ENCODE results near the gene RASSF7. TPM values are rescaled to one million over a fixed set of nuclear protein-coding genes. Genes with fewer than 3 reads are reported as not detected.

The RASSF7 gene, protein sequence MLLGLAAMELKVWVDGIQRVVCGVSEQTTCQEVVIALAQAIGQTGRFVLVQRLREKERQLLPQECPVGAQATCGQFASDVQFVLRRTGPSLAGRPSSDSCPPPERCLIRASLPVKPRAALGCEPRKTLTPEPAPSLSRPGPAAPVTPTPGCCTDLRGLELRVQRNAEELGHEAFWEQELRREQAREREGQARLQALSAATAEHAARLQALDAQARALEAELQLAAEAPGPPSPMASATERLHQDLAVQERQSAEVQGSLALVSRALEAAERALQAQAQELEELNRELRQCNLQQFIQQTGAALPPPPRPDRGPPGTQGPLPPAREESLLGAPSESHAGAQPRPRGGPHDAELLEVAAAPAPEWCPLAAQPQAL
- 17.3 and 25.1 TPM in 2 replicates for polyA plus RNA-seq (2011; rRNA removed)
- polyA minus RNA-seq (2011; rRNA and poly(A)+ RNA removed) = 4.0 and 6.5 TPM in 2 replicates

DNA sequence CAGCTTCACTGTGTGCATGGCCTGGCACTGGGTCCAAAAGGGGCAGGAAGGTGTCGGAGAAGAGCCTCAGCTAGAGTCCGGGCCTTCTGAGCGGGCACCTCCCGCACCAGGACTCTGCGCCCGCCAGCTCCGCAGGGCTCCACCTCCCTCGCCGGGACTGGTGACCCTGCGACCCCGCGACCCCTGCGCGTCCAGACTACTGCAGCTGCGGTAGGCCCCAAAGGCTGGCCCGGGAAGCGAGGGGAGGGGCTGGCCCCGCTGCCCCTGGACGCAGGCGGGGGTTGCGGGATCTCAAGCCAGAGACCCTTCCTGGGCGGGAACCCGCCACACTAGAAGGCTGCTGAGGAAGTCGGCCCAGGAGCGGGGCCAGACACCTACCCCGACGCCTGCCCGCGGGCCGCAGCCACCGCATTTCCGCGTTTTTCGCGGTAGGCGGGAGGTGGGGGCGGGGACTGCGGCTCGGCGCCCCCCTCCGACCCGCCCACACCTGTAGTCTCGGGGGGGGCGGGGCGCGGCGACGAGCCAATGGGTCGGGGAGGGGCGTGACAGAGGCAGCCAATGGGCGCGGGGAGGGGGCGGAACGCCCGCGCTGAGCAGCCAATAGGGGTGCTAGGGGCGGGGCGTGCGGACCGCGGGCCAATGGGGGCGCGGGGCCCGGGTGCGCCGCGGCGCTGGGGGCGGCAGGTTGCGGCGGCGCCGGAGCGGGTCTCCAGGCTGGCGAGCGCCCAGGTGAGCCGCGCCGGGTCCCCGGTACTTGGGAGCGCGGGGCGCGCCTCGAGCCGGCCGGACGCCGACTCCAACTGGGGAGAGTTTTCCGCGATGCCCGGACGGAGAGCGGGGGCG, at the start of gene RASSF7, which contains the start of gene LMNTD2:
RASSF7 (plus strand) TSS at position 666 of the 843 bp plus-strand sequence. CDS start 799 bp downstream, outside the sequence.
LMNTD2 (minus strand) TSS at position 434 of the 843 bp plus-strand sequence; CDS start at position 412, 22 bp downstream.
- DNase-seq (ENCODE audit: low read depth) = no peak
- ChIA-PET CTCF (interaction anchor here (1.3 kb wide), 1 partner anchor 163 kb away, joined by 5 read pairs; no protein-coding TSS in a partner anchor), POLR2A (no interaction called here)
- peak within 1 kb of the TSS; percentile 67 for H3K4me3 ChIP-seq (ENCODE audit: low read depth, low read length)
- H3K36me3 ChIP-seq (ENCODE audit: control insufficient read depth, insufficient read depth, low read length) = peaks cover 8% of the 10 kb centered on the region
- H3K27me3 ChIP-seq (ENCODE audit: control insufficient read depth, insufficient read depth, low read length) = peaks cover 13% of the 10 kb centered on the region
- TF ChIP-seq, protein P1, sequence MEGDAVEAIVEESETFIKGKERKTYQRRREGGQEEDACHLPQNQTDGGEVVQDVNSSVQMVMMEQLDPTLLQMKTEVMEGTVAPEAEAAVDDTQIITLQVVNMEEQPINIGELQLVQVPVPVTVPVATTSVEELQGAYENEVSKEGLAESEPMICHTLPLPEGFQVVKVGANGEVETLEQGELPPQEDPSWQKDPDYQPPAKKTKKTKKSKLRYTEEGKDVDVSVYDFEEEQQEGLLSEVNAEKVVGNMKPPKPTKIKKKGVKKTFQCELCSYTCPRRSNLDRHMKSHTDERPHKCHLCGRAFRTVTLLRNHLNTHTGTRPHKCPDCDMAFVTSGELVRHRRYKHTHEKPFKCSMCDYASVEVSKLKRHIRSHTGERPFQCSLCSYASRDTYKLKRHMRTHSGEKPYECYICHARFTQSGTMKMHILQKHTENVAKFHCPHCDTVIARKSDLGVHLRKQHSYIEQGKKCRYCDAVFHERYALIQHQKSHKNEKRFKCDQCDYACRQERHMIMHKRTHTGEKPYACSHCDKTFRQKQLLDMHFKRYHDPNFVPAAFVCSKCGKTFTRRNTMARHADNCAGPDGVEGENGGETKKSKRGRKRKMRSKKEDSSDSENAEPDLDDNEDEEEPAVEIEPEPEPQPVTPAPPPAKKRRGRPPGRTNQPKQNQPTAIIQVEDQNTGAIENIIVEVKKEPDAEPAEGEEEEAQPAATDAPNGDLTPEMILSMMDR (IDR thresholded peaks at IDR 0.05; ENCODE audit: insufficient read depth, low read depth, low read length) = no peak

DNA sequence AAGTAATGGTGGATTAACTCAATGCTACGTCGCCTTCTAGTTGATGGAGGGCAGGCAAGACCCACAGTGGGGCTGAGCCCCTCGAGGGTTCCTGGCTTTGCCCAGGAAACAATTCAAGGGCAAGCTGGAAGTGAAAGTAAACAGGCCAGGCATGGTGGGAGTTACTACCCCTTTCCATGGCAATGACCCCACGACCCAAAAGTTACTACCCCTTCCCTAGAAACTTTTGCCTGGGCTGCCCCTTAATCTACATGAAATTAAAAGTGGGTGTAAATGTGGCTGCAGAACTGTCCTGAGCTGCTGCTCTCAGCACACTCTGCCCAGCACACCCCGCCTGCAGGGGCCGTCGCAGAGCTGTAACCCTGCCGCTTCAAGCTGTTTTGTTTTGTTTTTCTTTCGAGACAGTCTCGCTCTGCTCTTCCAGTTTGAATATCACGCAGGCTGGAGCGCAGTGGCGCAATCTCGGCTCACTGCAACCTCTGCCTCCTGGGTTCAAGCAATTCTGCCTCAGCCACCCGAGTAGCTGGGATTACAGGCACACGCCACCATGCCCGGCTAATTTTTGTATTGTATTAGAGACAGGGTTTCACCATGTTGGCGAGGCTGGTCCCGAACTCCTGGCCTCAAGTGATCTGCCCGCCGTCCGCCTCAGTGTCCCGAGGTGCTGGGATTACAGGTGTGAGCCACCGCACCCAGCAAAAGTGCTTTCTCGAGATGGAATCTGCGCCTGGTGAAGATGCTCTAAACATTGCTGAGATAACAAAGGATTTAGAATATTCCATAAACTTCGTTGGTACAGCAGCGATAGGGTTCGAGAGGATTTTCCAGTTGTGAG, 47.8 kb upstream of the RASSF7 start:
- ChIA-PET CTCF (no interaction called here), POLR2A (no interaction called here)
- TF ChIP-seq, protein P1 (IDR thresholded peaks at IDR 0.05; ENCODE audit: insufficient read depth, low read depth, low read length) = no peak
- Histone ChIP-seq H3K36me3 (ENCODE audit: control insufficient read depth, insufficient read depth, low read length) (peaks cover 5% of the 10 kb centered on the region), H3K4me3 (ENCODE audit: low read depth, low read length) (no peak overlapping the region), H3K27me3 (ENCODE audit: control insufficient read depth, insufficient read depth, low read length) (no peaks in the 10 kb centered on the region)
- DNase-seq (ENCODE audit: low read depth) = no peak

DNA sequence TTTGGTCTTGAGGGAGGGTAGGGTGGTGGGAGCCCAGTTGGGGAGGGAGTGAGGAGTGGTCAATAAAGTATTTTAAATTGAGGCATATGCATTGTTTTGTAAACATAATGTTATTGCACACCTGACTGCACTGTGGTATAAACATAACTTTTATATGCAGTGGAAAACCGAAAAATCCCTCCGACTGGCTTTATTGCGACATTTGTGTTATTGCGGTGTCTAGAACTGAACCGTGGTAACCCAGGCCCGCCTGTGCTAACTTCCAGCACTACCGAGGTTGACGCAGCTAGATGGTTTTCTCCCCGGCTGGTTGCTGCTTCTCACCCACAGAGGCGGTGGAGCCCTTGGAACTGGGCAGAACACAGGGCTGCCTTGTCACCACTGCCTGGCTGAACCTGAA, 46.2 kb upstream of the RASSF7 start:
- no peak for DNase-seq (ENCODE audit: low read depth)
- POLR2A ChIA-PET = no interaction called here
- no peak overlapping the region for H3K4me3 ChIP-seq (ENCODE audit: low read depth, low read length)
- TF ChIP-seq, protein P1 (IDR thresholded peaks at IDR 0.05; ENCODE audit: insufficient read depth, low read depth, low read length) = no peak
- H3K36me3 ChIP-seq (ENCODE audit: control insufficient read depth, insufficient read depth, low read length) = peaks cover 5% of the 10 kb centered on the region
- CTCF ChIA-PET = no interaction called here
- no peaks in the 10 kb centered on the region for H3K27me3 ChIP-seq (ENCODE audit: control insufficient read depth, insufficient read depth, low read length)

DNA sequence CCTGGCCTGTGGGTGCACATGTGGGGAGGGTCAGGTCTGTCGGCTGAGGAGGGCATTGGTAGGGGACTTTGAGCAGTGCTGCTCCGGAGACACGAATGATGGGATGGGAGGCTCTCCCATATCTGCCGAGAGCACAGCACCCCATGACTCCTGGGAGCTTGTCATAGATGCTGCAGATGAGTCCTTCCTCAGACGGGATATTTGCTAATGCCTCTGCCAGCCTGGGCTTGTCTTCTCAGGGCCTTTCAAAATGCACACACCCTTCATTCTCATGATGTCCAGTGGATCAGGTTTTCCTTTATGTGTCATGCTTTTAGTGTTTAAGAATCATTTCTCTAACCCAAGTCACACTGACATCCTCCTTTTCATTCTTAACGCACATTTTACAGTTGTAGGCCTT, 45.6 kb upstream of the RASSF7 start:
- DNase-seq (ENCODE audit: low read depth) = no peak
- Histone ChIP-seq H3K27me3 (ENCODE audit: control insufficient read depth, insufficient read depth, low read length) (no peaks in the 10 kb centered on the region), H3K36me3 (ENCODE audit: control insufficient read depth, insufficient read depth, low read length) (peaks cover 4% of the 10 kb centered on the region), H3K4me3 (ENCODE audit: low read depth, low read length) (no peak overlapping the region)
- CTCF ChIA-PET = no interaction called here
- POLR2A ChIA-PET = no interaction called here
- TF ChIP-seq, protein P1 (IDR thresholded peaks at IDR 0.05; ENCODE audit: insufficient read depth, low read depth, low read length) = no peak
